ENCODE results near the gene NSD1. TPM values are rescaled to one million over a fixed set of nuclear protein-coding genes. Genes with fewer than 3 reads are reported as not detected.
"Not testable (repeated sequence)": the region's sequence is repeated elsewhere in the genome, so short reads cannot be mapped to it uniquely, and the experiment has no call there.

The NSD1 gene
- polyA plus RNA-seq, 12 donors = 32.9 to 51.7 (median 44.9) TPM; not detected in 1

DNA sequence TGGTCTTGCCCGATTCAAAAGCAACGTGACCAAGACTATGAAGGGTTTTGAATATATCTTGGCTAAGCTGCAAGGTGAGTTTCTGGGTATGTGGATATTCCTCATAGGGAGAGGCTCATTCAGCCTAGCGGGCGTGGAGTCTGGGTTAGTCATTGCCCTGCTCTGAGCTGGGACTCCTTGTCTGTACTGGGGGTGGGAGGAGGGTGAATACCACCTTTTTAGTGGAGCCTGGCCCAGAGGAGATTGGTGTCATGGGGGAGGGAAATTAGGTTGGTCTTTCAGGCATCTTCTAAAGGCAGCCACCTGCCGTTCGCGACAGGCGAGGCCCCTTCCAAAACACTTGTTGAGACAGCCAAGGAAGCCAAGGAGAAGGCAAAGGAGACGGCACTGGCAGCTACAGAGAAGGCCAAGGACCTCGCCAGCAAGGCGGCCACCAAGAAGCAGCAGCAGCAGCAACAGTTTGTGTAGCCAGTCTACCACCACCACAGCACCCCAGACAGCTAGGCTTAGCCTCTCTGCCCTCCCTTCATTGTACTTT is 172.6 kb downstream of the NSD1 start:
- not testable (repeated sequence) for DNase-seq

DNA sequence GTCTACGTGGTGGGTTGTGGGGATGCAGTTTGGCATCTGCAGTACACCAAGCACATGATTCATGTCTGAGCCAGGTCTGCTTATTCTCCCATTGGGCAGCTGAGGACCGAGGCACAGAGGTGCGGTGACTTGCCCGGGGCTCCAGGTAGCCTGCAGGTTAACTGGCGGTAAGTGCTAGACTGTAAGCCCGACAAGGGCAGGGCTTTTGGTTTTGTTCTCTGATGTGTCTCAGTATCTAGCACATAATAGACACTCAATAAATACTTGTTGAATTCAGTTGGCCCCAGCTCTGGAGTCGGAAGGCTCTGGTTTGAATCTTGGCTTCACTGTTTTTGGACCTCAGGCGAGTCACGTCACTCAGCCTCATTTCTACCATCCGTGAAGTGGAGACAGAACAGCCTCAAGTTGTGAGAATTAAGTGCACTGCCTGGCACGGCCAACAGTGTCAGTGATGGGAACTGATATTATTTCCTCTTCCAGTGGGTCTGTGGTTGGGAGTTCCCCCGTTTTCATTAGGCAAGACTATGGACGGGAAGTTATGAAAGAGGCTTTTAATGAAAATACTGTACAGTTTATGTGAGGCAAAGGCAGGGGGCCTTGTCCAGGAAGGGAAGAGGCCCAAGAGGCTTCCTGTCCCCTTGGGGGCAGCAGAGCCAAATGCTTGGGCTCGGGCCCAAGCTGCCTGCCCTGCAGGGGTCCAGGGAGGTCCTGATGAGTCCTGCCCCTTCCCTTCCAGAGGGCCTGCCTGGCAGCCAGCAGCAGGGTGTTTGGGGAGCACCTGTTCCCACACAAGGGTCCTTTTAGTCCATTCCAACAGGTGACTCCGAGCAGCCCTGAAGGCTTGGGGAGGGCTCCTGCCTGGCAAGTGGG is 173.3 kb downstream of the NSD1 start:
- DNase-seq = no peak

DNA sequence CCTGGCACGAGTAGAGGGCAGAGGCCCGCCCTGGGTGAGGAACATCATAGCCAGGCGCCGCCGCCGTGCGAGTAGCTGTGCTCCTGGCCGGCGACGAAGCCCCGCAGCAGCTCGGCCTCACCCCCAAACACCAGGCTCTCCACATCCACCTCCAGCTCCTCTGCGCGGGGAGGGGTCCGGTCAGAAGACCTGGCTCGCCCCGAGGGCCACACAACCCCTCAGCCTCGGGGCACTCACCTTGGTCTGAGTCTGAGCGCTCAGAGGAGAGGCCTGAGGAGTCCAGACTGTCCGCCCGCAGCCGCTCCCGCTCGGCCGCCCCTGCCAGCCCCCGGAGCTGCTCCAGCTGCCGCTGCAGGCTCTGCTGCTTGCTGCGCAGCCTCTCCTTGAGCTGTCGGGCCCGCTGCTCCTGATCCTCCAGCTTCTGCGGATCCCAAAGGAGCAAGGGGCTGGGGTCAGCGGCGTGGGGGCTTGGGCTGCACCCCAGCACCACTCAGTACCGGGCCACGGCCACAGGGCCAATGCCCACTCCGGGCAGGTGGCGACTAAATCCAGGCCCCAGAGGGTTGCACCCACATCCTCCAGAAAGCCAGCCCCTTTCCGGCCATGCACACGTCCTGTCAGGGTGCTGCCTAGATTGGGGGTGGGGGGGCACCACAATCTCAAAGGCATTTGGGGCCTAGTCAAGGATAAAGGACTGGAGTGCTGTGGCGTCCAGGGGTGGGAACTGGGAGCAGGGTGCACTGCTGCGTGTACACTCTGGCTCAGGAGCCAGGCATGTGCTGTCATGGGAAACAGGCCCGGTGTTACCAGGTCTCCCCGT is 174.2 kb downstream of the NSD1 start:
- DNase-seq = no peak

DNA sequence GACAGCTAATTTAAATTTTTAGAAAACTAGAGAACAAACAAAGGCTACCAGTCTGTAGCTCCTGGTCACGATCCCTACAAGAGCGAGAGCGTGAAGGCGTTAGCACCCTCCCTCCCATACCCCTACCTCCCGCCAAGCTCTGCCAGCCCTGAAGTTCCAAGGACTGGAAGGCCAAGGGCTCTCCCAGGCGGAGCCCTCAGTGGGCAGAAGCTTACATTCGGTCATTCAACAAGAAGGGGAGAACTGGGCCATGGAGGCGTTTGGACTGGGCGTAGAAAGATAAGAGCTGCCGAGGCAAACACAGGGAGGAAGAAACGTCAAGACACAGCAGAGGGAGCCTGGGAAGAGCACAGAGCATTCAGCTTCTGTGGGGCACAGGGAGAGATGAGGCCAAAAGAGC is 175.2 kb downstream of the NSD1 start:
- DNase-seq = no peak

DNA sequence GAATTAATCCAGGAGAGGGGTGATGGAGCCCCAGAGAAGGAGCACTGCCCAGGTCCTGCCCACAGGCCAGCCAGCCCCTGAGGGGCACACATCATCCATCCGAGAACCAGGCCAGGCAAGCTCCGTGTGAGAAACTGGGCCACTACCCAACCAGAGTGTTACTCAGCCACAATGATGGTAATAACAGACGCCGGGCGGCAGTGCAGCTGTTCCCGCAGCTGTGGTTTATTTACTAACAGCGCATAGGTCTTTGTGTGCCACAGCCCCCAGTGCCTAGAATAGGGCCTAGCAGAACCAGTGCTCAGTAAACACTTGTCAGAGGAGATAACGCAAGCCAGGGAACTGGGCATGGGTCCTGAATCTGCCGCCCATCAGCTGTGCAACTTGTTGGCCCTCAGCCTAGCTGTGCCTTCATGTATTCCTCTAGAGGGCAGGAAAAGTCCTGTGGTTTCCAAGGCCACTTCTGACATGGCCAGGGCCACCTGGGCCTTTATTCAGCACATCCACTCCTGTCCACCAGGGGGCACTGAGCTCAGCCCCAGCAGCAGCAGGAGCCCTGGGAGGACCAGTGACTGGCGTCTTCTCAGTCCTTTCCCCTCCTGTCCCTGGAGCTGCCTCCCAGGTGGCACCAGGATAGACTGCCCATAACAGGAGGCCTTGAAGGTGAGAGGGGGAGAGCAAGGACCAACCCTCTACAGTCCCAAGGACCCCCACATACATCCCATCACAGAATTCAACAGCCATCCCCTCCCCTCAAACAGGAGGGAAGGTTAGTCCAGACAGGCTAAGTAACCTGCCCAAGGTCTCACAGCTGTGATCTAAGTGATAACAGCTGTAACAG is 176.0 kb downstream of the NSD1 start:
- DNase-seq = no peak

DNA sequence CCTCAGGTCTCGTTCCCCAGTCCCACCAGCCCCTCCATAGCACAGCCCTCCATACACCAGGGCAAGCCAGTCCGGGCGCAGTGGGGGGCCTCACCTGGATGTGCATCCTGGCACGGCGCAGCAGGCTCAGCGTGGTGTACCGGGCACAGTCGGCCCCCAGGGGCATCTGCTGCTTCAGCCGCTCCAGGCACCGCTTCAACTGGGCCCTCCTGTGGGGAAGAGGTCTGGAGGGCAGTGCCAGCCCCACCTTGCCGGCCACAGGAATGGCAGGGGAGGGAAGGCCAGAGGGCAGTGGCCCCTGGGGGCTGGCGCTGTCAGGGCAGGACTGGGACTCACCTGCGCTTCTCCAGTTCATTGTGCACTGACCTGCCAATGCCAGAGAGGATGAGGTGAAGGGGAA is 176.8 kb downstream of the NSD1 start:
- DNase-seq = no peak

DNA sequence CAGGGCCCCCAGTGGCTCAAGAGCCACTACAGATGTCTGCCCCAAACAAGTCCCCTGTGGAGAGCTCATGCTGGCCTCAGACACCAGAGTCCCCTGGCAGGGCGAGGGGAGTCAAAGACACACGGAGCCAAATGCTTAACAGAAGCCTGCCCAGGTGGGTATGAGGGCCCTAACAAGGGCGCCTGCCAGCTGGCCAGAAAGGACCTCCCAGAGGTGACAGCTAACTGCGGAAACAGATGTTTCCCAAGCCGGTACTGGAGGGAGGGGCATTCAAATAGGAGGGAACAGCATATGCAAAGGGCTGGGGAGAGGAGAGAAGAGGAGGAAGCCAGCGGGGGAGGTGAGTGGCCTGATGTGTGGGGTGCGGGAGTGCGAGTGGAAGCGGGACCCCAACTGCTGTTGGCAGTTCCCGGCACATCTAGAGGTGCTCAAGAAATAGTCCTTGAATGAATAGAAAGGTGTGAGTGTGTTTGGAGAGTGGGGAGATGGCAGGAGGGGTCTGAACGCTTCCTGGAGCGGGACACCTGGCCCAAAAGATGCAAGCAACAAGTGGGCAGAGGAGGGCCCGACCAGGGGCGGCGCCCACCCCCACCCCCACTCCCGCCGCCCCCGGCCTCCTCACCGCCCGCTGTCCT is 177.3 kb downstream of the NSD1 start:
- DNase-seq = no peak

DNA sequence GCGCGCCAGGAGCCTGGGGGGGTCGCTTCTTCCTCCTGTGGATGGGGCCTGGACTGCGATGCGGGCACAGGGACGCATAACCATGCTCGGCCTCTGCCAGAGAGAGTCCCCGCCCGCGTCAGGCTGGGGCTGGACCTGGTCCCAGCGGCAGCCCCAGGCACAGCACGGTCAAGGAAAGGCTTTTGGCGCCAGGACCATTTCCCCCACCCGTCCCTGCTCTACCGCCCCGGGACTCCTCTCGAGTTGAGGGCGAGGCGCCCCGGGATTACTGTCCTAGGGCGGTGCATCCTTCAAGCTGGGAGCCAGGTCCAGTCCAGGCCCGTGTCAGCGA is 177.8 kb downstream of the NSD1 start:
- no peak for DNase-seq

DNA sequence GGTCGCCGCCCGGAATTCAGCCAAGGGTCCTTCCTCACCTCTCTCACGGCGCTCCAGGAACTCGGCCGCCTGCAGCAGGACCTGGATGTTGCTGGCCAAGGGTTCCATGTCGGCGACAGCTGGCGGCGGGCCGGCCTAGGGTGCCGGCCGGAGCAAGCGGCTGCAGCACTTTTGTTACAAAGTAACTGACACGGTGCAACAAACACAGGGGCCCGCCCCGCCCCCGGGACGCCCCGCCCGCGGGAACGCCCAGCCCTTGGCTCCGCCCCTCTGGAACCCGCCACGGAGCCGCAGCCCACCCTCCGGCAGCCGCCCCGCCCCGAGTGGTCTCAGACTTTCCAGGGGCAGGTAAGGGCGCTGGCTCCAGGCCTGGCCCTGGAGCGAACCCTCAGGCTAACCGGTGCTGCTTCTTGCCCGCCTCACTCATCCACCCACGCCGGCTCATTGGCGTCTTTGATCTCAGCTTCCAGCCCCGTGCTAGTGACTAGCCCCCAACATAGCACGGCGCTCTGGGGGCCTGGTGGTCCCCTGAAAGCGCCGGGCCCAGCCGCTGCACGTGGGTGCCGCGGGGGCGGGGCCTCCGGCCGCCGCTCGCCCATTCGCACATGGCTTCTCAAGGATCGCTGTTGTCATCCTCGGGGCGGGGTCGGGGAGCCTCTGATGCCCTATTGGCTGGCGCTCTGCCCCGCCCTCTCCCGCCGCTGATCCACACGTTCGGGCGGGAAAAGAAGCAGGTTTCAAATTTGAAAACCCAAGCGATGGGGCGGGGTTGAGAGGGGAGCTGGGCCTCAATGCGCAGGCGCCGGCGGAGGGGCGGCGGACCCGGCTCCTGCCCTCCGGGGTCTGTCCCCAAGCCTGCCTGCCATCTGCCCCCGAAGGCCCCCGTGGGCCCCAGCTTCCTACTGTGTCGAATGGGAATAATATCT is 178.4 kb downstream of the NSD1 start, which contains the start of gene MXD3:
MXD3 (minus strand) TSS at position 176 of the 926 bp plus-strand sequence; CDS start at position 108, 68 bp downstream.
- peak; percentile 92 for DNase-seq

DNA sequence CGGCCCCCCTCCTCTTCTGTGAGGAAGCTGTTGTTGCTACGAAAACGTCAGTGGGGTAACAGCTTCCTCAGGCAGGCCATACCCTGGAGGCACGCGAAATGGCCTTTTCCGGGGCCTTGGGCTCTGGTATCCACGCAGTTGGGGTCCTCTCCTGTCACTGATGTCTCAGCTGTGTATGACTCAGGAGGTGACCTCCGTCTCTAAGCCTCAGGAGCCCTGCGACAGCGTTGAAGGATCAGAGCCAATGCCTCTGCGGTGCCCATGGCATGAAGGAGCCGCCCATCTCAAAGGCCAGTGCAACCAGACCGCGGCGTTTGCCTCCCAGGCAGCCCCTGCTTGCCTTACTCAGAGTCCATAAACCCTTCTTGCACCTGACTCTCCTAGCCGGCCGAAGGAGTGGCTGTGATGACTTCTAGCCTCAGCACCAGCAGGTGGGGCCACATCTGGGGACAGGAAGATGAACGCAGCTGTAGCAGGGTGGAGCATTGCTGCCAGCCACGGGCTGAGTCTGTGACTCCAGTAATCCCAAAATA is 179.1 kb downstream of the NSD1 start:
- DNase-seq = no peak

DNA sequence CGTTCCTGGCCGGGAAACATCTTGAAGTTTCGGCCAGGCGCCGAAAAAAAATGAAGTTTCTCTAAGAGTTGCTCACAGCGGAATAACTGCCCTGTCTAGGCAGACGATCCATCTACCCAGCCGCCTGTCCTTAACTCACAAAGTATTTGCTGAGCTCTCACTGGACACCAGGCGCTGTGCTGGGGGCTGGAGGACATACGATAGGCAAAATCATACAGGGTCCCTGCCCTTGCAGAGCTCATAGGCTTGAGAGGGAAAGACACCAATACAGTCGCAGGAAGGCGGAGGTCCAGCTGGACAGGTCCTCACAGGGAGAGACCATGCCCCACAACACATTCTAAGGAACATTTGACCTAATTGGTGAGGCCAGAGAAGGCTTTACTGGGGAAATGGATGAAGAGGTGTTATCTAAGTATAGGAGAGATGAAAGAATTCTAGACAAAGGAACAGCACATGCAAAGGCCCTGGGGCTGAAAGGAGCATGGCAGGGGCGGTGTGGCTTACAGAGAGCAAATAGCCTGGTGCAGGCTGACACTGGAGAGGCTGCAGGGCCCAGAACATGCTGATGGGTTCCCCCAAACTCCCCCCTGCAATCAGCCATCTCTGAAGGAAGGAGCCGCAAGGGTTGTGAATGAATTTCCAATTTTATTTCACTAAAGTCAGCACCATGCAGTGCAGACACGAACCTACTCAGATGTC is 180.1 kb downstream of the NSD1 start:
- DNase-seq = no peak

DNA sequence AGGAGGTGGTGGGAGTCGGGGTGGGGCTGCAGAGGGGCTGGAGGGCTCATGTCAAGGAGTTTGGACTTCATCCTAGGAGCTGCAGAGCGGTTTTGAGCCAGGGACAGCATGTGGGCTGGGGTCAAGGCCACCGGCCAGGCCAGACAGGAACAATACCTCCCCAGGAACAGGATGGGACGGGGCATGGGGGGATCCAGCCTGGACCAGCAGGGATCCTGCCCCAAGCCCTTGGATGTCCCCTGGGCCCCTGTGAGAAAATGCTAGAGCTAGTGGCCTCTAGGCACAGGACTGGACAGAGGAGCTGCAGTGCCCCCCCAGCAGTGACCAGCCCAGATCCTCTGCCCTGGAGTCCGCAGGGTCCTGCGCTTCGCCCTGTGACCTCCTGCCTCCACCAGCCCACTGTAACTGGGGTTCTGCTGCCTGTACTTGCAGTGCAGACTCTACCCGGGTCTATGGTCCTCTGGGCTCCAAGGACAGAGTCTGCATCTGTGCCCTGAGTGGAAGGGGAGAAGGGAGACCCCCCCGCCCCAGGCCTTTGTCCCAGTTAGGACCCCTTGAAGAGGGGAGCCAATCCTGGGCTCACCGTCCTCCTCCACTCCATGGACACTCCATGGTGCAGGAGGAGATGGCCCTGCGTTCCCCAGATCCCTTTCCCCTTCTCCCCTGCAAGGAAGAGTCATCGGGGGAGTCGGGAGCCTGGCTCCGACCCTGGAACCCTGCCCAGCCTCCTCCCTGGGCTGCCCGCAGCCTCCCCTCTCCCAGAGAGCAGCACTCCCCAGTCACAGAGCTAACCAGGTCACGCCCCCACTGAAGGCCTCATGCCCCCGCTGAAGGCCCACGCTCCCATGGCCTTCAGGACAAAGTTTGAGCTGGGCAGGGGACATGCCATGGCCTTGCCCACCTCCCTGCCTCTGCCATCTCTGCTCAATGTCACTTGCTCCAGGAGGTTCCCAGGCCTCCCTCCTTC is 181.1 kb downstream of the NSD1 start:
- no peak for DNase-seq

DNA sequence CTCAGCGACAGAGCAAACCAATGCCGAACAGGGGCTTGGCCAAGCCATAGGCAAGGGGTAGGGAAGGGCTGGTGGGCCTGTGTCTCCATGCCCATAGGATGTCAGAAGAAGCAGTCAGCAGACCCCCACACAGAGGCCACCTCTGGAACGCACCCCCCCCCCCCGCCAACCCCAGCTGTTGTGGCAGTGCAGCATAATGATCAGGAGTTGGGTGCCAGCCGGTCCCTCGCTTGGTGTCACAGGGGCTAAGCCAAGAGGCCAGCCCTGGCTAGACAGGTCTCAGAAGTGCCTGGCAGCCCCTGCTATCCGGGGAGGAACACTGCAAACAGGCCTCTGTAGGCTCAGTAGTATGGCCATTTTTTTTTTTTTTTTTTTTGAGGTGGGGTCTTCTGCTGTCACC is 181.8 kb downstream of the NSD1 start:
- no peak for DNase-seq

DNA sequence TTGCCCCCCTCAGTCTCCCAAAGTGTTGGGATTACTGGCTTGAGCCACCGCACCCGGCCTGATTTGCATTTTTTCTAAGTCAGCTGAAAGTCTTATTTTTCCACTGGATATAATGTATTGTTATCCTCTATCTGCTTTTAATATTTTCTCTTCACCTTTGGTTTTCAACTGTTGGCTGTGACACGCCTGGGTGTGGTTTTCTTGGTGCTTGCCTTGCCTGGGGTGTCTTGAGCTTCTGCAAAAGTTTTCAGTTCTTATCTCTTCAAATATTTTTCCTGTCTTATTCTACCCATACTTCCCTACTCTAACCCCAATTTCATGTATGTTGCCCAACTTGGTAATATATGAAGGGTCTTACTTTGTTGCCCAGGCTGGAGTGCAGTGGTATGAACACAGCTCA is 182.4 kb downstream of the NSD1 start:
- no peak for DNase-seq

DNA sequence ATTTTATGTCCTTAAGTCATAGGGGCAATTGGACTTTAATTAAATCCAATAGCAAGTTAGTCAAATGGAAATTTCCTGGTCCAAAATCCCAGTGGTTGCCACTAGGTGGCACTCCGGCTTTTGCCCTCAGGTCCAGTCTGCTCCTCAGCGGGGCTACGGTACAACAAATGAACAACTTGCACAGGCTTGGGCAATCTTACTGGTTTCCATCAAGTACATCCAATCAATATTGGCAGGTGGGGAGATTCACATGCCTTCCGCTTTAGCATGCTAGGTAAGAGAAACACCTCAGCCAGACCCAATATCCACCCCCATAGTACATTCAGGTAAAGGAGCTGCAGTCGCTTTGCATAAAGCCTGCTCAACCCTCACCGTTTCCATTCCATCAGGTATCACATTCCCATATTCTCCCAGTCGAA is 184.4 kb downstream of the NSD1 start:
- no peak for DNase-seq

DNA sequence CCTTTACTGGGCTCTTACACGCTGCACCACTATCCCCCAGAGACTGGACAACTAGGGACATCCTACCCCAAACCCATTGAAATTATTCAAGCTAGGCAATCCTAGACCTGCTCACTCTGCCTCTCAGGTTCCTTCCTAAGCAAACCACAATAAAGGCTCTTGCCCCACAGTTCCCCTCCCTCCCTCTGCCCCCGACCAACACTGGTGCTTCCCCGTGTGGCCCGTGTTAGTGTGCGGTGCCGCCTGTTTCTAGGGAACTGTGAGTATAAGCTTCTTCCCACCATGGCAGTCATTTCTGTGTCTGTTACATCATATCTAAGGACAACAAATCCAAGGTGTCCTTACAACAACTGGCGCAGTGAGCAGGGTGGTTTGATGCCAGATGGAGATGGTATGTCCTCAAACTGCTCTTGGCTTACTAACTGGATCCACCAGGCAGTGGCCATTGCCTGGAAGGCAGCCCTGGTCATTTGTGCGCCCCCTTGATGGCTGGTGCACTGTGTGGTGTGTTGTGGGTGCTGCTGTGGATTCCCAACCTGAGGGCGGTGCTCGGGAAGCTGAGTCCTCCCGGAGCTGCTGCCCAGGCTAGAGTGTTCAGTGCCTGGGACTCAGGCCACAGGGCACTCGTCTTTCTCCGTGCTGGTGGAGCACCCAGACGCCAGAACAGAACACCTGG is 186.5 kb downstream of the NSD1 start:
- DNase-seq = no peak

DNA sequence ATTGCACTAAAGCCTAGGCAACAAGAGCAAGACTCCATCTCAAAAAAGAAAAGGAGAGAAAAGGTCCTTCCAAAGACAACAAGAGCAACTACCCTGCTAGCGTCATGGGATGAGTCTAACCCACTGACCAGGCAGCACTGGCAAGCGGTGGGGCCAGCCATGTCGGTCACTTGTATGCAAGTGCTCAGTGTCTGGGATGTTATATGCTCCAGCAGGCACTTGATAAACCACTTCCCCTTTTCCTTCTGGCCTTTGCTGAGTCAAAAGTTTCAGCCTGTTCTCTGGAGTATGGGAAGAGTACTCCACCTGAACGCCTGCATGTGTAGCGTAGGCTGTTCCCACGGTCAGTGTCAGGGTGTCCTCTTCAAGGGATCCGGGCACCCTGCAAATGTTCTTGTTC is 187.3 kb downstream of the NSD1 start:
- DNase-seq = no peak

All from muscle of arm (tissue), 12 donors.